ENCODE data around the gene ITIH1. TPM values are rescaled to one million over a fixed set of nuclear protein-coding genes. Genes with fewer than 3 reads are reported as not detected.

The ITIH1 gene
- total and polyA plus RNA-seq, 2 donors (not counting 3 experiments of a cell fraction or from before 2014, with no cell fraction given), result not detected

GRCh38 chr3:52784021-52784621 lies 6.7 kb downstream of the ITIH1 start:
- Histone ChIP-seq H4K20me1 (replicated peaks; ENCODE audit: control insufficient read depth, extremely low read depth, insufficient read depth, low read length) (no peaks in the 10 kb centered on the region), H3K9me3 (replicated peaks; ENCODE audit: control insufficient read depth, insufficient read depth, low read length) (no peaks in the 10 kb centered on the region), H3K9ac (replicated peaks; ENCODE audit: extremely low read depth, insufficient read depth, low read length) (no peak overlapping the region), H3K27ac (ENCODE audit: insufficient read depth, low read depth, low read length) (no peak overlapping the region), H3K4me2 (ENCODE audit: insufficient read depth, low read length) (no peak overlapping the region), H3K79me2 (ENCODE audit: control insufficient read depth, insufficient read depth, low read length) (no peaks in the 10 kb centered on the region), H3K4me3 (replicated peaks in 1 of 3; ENCODE audit: insufficient read depth in 1 of 3, low read depth in 1 of 3, low read length in 3 of 3) (no peak overlapping the region), H3K9me1 (replicated peaks; ENCODE audit: control insufficient read depth, extremely low read depth, insufficient read depth, low read length) (no peaks in the 10 kb centered on the region), H3K4me1 (ENCODE audit: control insufficient read depth, extremely low read depth, insufficient read depth, low read length) (no peaks in the 10 kb centered on the region), H3K27me3 (ENCODE audit: control insufficient read depth in 2 of 2, insufficient read depth in 2 of 2, low read length in 2 of 2) (peaks cover 0 to 13% of the 10 kb centered on the region in 2 experiments), H2AFZ (ENCODE audit: low read depth, low read length) (no peak overlapping the region), H3K36me3 (ENCODE audit: control insufficient read depth in 2 of 2, extremely low read depth in 1 of 2, insufficient read depth in 2 of 2, low read length in 2 of 2) (no peaks in the 10 kb centered on the region)
- CTCF ChIA-PET, result interaction anchor here (1.4 to 1.8 kb wide), 2 partner anchors 8 to 15 kb away, joined by 4 to 5 read pairs; no protein-coding TSS in a partner anchor
- DNase-seq (ENCODE audit: low read depth, low spot score) (no peak), FAIRE-seq (no peak)
- dilution Hi-C loops (cut with MboI; ENCODE audit: extremely low pct_ligation_motif_present, low sequenced_read_pairs) (no loop called here), intact Hi-C loops (cut with micrococcal nuclease) (no loop called here)
- POLR2A ChIA-PET, result no interaction called here
- no peak for TF ChIP-seq EZH2 (IDR thresholded peaks at IDR 0.05; ENCODE audit: borderline replicate concordance, low read depth, low read length, severe bottlenecking)
- TF ChIP-seq, protein P1, sequence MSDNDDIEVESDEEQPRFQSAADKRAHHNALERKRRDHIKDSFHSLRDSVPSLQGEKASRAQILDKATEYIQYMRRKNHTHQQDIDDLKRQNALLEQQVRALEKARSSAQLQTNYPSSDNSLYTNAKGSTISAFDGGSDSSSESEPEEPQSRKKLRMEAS (IDR thresholded peaks at IDR 0.05; ENCODE audit: insufficient read depth, insufficient read length), result no peak
- TF ChIP-seq JUN (IDR thresholded peaks at IDR 0.05; ENCODE audit: borderline replicate concordance, insufficient read depth, insufficient read length, low read depth), result no peak
- TF ChIP-seq POLR2A (IDR thresholded peaks at IDR 0.05; ENCODE audit: low read depth, low read length), result no peak
- no peak for TF ChIP-seq POLR2AphosphoS5 (IDR thresholded peaks at IDR 0.05; ENCODE audit: insufficient read depth, low read depth, low read length)
- TF ChIP-seq FOS (IDR thresholded peaks at IDR 0.05; ENCODE audit: borderline replicate concordance, insufficient read depth, low read length), result no peak
- TF ChIP-seq CTCF (IDR thresholded peaks at IDR 0.05; ENCODE audit: extremely low read depth in 1 of 2, insufficient read depth in 1 of 2, low read depth in 1 of 2, low read length in 2 of 2), result no peak
- no peak for TF ChIP-seq MYC (IDR thresholded peaks at IDR 0.05; ENCODE audit: low read depth, low read length)
- no peak for TF ChIP-seq GATA2 (IDR thresholded peaks at IDR 0.05; ENCODE audit: insufficient read depth, insufficient read length, low read depth, low read length)
- no TSS peak for BruUV-seq (replicated peaks)

Data from endothelial cell of umbilical vein (primary cell).